GM06990 (cell line): ENCODE measurements around the gene ADGRL2.

Source experiments
- DNase-seq: peaks from one replicate; pipeline ENCODE4 v3.0.0-alpha.2; 2011; ENCODE audit not compliant: insufficient read length; ENCODE audit errors: extremely low read depth
- H3K27me3 ChIP-seq: replicated peaks from 2 replicates; pipeline ENCODE4 v1.6.0; 2011; ENCODE audit warnings: low read length; ENCODE audit not compliant: control insufficient read depth, insufficient read depth
- H3K36me3 ChIP-seq: 2 replicates; pipeline ENCODE4 v1.5.1; 2011; ENCODE audit warnings: low read length; ENCODE audit not compliant: control insufficient read depth, insufficient read depth
- H3K4me3 ChIP-seq: replicated peaks from 2 replicates; pipeline ENCODE4 v1.5.1; 2011; ENCODE audit warnings: low read depth, mild to moderate bottlenecking, control low read depth, low read length
- CTCF ChIP-seq: IDR thresholded peaks from 2 replicates; pipeline ENCODE4 v1.5.1; 2011; ENCODE audit warnings: low read length, control low read depth, mild to moderate bottlenecking, inconsistent platforms; ENCODE audit not compliant: insufficient read depth, poor library complexity, severe bottlenecking

ADGRL2 gene

GRCh38 chr1:81802707-81803430, 2.1 kb downstream of the ADGRL2 start:
- DNase-seq: peak; percentile 24
- TF ChIP-seq CTCF: no peak
- Histone ChIP-seq H3K27me3 (no peaks in the 10 kb centered on the region; the same call in 1 of the 2 replicates), H3K36me3 (no peaks in the 10 kb centered on the region), H3K4me3 (no peak overlapping the region)

GRCh38 chr1:81803431-81804110, 2.8 kb downstream of the ADGRL2 start:
- no peak for TF ChIP-seq CTCF
- Histone ChIP-seq H3K4me3 (no peak overlapping the region), H3K36me3 (no peaks in the 10 kb centered on the region), H3K27me3 (no peaks in the 10 kb centered on the region; the same call in 1 of the 2 replicates)
- no peak for DNase-seq

DNA sequence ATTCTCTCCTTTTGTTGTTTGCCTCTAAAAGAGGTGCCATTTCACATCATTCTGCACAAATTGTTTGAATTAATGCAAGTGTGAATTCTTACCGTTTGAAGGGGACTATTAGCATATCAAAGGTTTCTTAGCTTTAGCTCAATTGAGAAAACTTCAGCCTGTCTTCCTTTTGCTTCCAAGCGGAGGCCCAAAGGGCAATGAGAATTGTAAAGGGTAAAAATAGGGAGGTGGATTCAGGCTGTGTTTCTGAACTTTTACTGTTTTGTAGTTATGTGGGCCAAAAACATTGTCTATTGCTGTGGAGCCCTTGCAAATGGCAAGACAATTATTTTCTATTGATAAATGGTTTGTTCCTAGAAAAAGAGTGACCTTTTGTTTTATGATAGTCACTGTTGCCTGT, 3.6 kb downstream of the ADGRL2 start:
- TF ChIP-seq CTCF: no peak
- DNase-seq: no peak
- Histone ChIP-seq H3K36me3 (no peaks in the 10 kb centered on the region), H3K4me3 (no peak overlapping the region), H3K27me3 (no peaks in the 10 kb centered on the region; the same call in 1 of the 2 replicates)

GRCh38 chr1:81805537-81806431, 5.0 kb downstream of the ADGRL2 start:
- Histone ChIP-seq H3K4me3 (no peak overlapping the region), H3K36me3 (no peaks in the 10 kb centered on the region), H3K27me3 (no peaks in the 10 kb centered on the region; the same call in 1 of the 2 replicates)
- no peak for DNase-seq
- no peak for TF ChIP-seq CTCF

- H3K27me3 ChIP-seq: no peaks in the 10 kb centered on the region; the same call in 1 of the 2 replicates
- no peaks in the 10 kb centered on the region for H3K36me3 ChIP-seq
- no peak overlapping the region for H3K4me3 ChIP-seq
- TF ChIP-seq CTCF: no peak
- no peak for DNase-seq
These were observed 5.7 kb downstream of the ADGRL2 start for GRCh38 chr1:81806432-81806770.
